Karpas-422 (cell line): ENCODE data around the gene MDC1. TPM values are rescaled to one million over a fixed set of nuclear protein-coding genes. Genes with fewer than 3 reads are reported as not detected.
"Not testable (repeated sequence)": the region's sequence is repeated elsewhere in the genome, so short reads cannot be mapped to it uniquely, and the experiment has no call there.

Experiments
- DNase-seq: peaks from one replicate; pipeline ENCODE4 v3.0.0-alpha.2; 2015
- H2AFZ ChIP-seq: fragments of 200-600 bp; sonication (generic); 2 replicates; pipeline ENCODE4 v1.6.1; 2014; ENCODE audit warnings: antibody characterized with exemption, low read length, mixed read lengths
- H3K27ac ChIP-seq: fragments of 200-600 bp; sonication (generic); 2 replicates; pipeline ENCODE4 v1.5.1; 2014; ENCODE audit warnings: mild to moderate bottlenecking, low read length, moderate library complexity
- H3K27me3 ChIP-seq: fragments of 200-600 bp; sonication (generic); 2 replicates; pipeline ENCODE4 v1.6.1; 2014; ENCODE audit warnings: low read length, mixed read lengths
- H3K36me3 ChIP-seq: fragments of 200-600 bp; sonication (generic); 2 replicates; pipeline ENCODE4 v1.6.1; 2014; ENCODE audit warnings: low read length, mixed read lengths; ENCODE audit not compliant: insufficient read depth
- H3K4me1 ChIP-seq: fragments of 200-600 bp; sonication (generic); 2 replicates; pipeline ENCODE4 v1.6.1; 2014; ENCODE audit warnings: mild to moderate bottlenecking, low read length, mixed read lengths
- H3K4me2 ChIP-seq: fragments of 200-600 bp; sonication (generic); 2 replicates; pipeline ENCODE4 v1.6.1; 2014; ENCODE audit warnings: low read length, low read depth, mild to moderate bottlenecking; ENCODE audit not compliant: poor library complexity, severe bottlenecking
- H3K4me3 ChIP-seq: fragments of 200-600 bp; sonication (generic); 2 replicates; pipeline ENCODE4 v1.5.1; 2014; ENCODE audit warnings: mild to moderate bottlenecking, antibody characterized with exemption, low read length, mixed read lengths
- H3K79me2 ChIP-seq: fragments of 200-600 bp; sonication (generic); 2 replicates; pipeline ENCODE4 v1.6.1; 2014; ENCODE audit warnings: mild to moderate bottlenecking, low read length, mixed read lengths
- H3K9ac ChIP-seq: fragments of 200-600 bp; sonication (generic); 2 replicates; pipeline ENCODE4 v1.6.0; 2014; ENCODE audit warnings: low read length
- H3K9me2 ChIP-seq: fragments of 200-600 bp; sonication (generic), shearing (Covaris generic); replicated peaks from 2 replicates; pipeline ENCODE4 v1.6.0; 2014; ENCODE audit warnings: mild to moderate bottlenecking, low read length, moderate library complexity; ENCODE audit not compliant: insufficient read depth
- H3K9me3 ChIP-seq: fragments of 300-700, 200-600 bp; sonication (generic); 2 replicates; pipeline ENCODE4 v1.6.1; 2014; ENCODE audit warnings: low read length, mixed read lengths
- H4K20me1 ChIP-seq: fragments of 200-600 bp; sonication (generic); 2 replicates; pipeline ENCODE4 v1.6.1; 2014; ENCODE audit warnings: mild to moderate bottlenecking, antibody characterized with exemption, low read length, low read depth; ENCODE audit not compliant: insufficient read depth
- total RNA-seq: library from RNA; depleted of rRNA; stranded (reverse); fragments of >200 nt; shearing (Covaris generic); gene quantifications from 2 replicates; pipeline ENCODE4 v1.2.3, GENCODE V29; 2014; ENCODE audit warnings: low replicate concordance

MDC1 gene
- total RNA-seq, 1 experiment from 2014 or later = 11.0 TPM

- H3K9me3 ChIP-seq, H2AFZ ChIP-seq, H3K27me3 ChIP-seq, H3K9me2 ChIP-seq: not testable (repeated sequence)
- H3K4me1 ChIP-seq = peaks cover 41% of the 10 kb centered on the region
- H3K79me2 ChIP-seq = peaks cover 56% of the 10 kb centered on the region
- H3K36me3 ChIP-seq = peaks cover 18% of the 10 kb centered on the region
- H3K4me2 ChIP-seq = peak overlapping the region; percentile 95
- H3K27ac ChIP-seq = peak overlapping the region; percentile 99
- peak overlapping the region; percentile 98 for H3K4me3 ChIP-seq
- peak; percentile 59 for DNase-seq
- peak overlapping the region; percentile 89 for H3K9ac ChIP-seq
- peaks cover 17% of the 10 kb centered on the region for H4K20me1 ChIP-seq
These were observed 1.0 kb upstream of the MDC1 start for GRCh38 chr6:30717845-30718720.

GRCh38 chr6:30716879-30717128 lies 277 bp downstream of the MDC1 start:
- peaks cover 43% of the 10 kb centered on the region for H3K79me2 ChIP-seq
- H3K4me2 ChIP-seq = peak overlapping the region; percentile 98

GRCh38 chr6:30714263-30714662 lies 2.8 kb downstream of the MDC1 start:
- Histone ChIP-seq H3K4me2 (no peak overlapping the region), H3K9me3 (no peaks in the 10 kb centered on the region), H3K36me3 (peaks cover 14% of the 10 kb centered on the region), H3K9ac (no peak overlapping the region), H3K4me1 (peaks cover 20% of the 10 kb centered on the region), H3K79me2 (peaks cover 27% of the 10 kb centered on the region), H3K27ac (no peak overlapping the region), H2AFZ (no peak overlapping the region), H3K9me2 (no peaks in the 10 kb centered on the region), H4K20me1 (no peaks in the 10 kb centered on the region), H3K27me3 (no peaks in the 10 kb centered on the region), H3K4me3 (no peak overlapping the region)
- peak; percentile 34 for DNase-seq

More at GRCh38 chr6:30716879-30717128, 277 bp downstream of the MDC1 start:
- Histone ChIP-seq H3K36me3 (peaks cover 14% of the 10 kb centered on the region), H4K20me1 (peaks cover 4% of the 10 kb centered on the region), H3K9me3 (no peaks in the 10 kb centered on the region), H3K4me3 (peak overlapping the region; percentile 89), H3K9me2 (no peaks in the 10 kb centered on the region), H2AFZ (no peak overlapping the region; the same call in 1 of the 2 replicates), H3K27me3 (no peaks in the 10 kb centered on the region), H3K4me1 (peaks cover 28% of the 10 kb centered on the region), H3K9ac (peak overlapping the region; percentile 87), H3K27ac (peak overlapping the region; percentile 89)
- no peak for DNase-seq

GRCh38 chr6:30712441-30712945 lies 4.6 kb downstream of the MDC1 start:
- Histone ChIP-seq H3K9ac (no peak overlapping the region), H3K4me2 (no peak overlapping the region), H3K27ac (no peak overlapping the region), H3K36me3 (peaks cover 14% of the 10 kb centered on the region), H3K4me1 (peaks cover 11% of the 10 kb centered on the region), H3K9me2 (no peaks in the 10 kb centered on the region), H3K9me3 (no peaks in the 10 kb centered on the region), H3K79me2 (peaks cover 12% of the 10 kb centered on the region), H3K4me3 (no peak overlapping the region), H2AFZ (no peak overlapping the region), H3K27me3 (no peaks in the 10 kb centered on the region), H4K20me1 (no peaks in the 10 kb centered on the region)
- DNase-seq = peak; percentile 37

GRCh38 chr6:30711758-30712380 lies 5.2 kb downstream of the MDC1 start:
- no peak overlapping the region for H3K4me3 ChIP-seq
- H3K36me3 ChIP-seq = peaks cover 14% of the 10 kb centered on the region
- no peaks in the 10 kb centered on the region for H3K9me2 ChIP-seq
- peak; percentile 28 for DNase-seq
- no peak overlapping the region for H3K27ac ChIP-seq
- peaks cover 11% of the 10 kb centered on the region for H3K79me2 ChIP-seq
- H3K9ac ChIP-seq = no peak overlapping the region
- no peak overlapping the region for H3K4me2 ChIP-seq
- no peak overlapping the region for H2AFZ ChIP-seq
- no peaks in the 10 kb centered on the region for H3K9me3 ChIP-seq
- H4K20me1 ChIP-seq = no peaks in the 10 kb centered on the region
- peaks cover 11% of the 10 kb centered on the region for H3K4me1 ChIP-seq
- H3K27me3 ChIP-seq = no peaks in the 10 kb centered on the region

GRCh38 chr6:30709101-30709868 lies 7.8 kb downstream of the MDC1 start:
- Histone ChIP-seq H3K9ac (no peak overlapping the region), H3K4me1 (no peaks in the 10 kb centered on the region), H4K20me1 (no peaks in the 10 kb centered on the region), H3K27ac (no peak overlapping the region), H3K79me2 (no peaks in the 10 kb centered on the region), H3K27me3 (no peaks in the 10 kb centered on the region), H3K36me3 (peaks cover 10% of the 10 kb centered on the region), H3K9me2 (no peaks in the 10 kb centered on the region), H2AFZ (no peak overlapping the region), H3K4me3 (no peak overlapping the region), H3K4me2 (no peak overlapping the region), H3K9me3 (no peaks in the 10 kb centered on the region)
- peak; percentile 20 for DNase-seq

GRCh38 chr6:30707281-30707850 lies 9.7 kb downstream of the MDC1 start:
- no peaks in the 10 kb centered on the region for H3K9me2 ChIP-seq
- H2AFZ ChIP-seq = no peak overlapping the region
- H3K9me3 ChIP-seq = no peaks in the 10 kb centered on the region
- H3K9ac ChIP-seq = no peak overlapping the region
- no peaks in the 10 kb centered on the region for H3K79me2 ChIP-seq
- peak; percentile 28 for DNase-seq
- peaks cover 5% of the 10 kb centered on the region for H3K36me3 ChIP-seq
- H3K4me3 ChIP-seq = no peak overlapping the region
- no peaks in the 10 kb centered on the region for H3K4me1 ChIP-seq
- no peak overlapping the region for H3K27ac ChIP-seq
- no peaks in the 10 kb centered on the region for H4K20me1 ChIP-seq
- H3K4me2 ChIP-seq = no peak overlapping the region
- H3K27me3 ChIP-seq = no peaks in the 10 kb centered on the region
